Keratinocyte (primary cell): ENCODE measurements around the gene CHD3. TPM values are rescaled to one million over a fixed set of nuclear protein-coding genes. Genes with fewer than 3 reads are reported as not detected.

Source experiments
- DNase-seq: peaks from one replicate; pipeline ENCODE4 v3.0.0-alpha.2; 2011; ENCODE audit warnings: low read depth, missing footprints, low spot score
- FAIRE-seq: peaks from 2 replicates; lab custom pipeline; 2011; peaks lifted over from hg19 to GRCh38; lab: Jason Lieb, UNC
- H2AFZ ChIP-seq: 2 replicates; pipeline ENCODE4 v1.6.0; 2012; ENCODE audit warnings: low read length, control low read depth, inconsistent platforms; ENCODE audit not compliant: control insufficient read depth
- H3K27ac ChIP-seq: 2 replicates; pipeline ENCODE4 v1.5.1; 2011; ENCODE audit warnings: low read length; ENCODE audit not compliant: control insufficient read depth, insufficient read depth
- H3K27me3 ChIP-seq: 3 replicates; pipeline ENCODE4 v1.6.0; 2011; ENCODE audit warnings: low read length; ENCODE audit not compliant: control insufficient read depth, insufficient read depth; ENCODE audit errors: extremely low read depth
- H3K36me3 ChIP-seq, 2 experiments: 2 replicates in 1 of 2; 3 replicates in 1 of 2; pipeline ENCODE4 v1.5.1; 2011; ENCODE audit warnings: low read length in 2 of 2, mild to moderate bottlenecking in 1 of 2; ENCODE audit not compliant: control insufficient read depth in 2 of 2, insufficient read depth in 2 of 2; ENCODE audit errors: extremely low read depth in 1 of 2
- H3K4me1 ChIP-seq: 3 replicates; pipeline ENCODE4 v1.5.1; 2011; ENCODE audit warnings: low read length; ENCODE audit not compliant: control insufficient read depth, insufficient read depth; ENCODE audit errors: extremely low read depth
- H3K4me2 ChIP-seq: 3 replicates; pipeline ENCODE4 v1.6.0; 2011; ENCODE audit warnings: low read depth, low read length; ENCODE audit not compliant: control insufficient read depth, insufficient read depth; ENCODE audit errors: extremely low read depth
- H3K4me3 ChIP-seq, 3 experiments: fragments of 200-600 bp in 1 of 3; sonication (generic) in 1 of 3; 2 replicates in 2 of 3; 3 replicates in 1 of 3; pipeline ENCODE4 v1.5.1; 2011 to 2016; ENCODE audit warnings: low read length in 3 of 3, mild to moderate bottlenecking in 3 of 3, control low read depth in 2 of 3, inconsistent platforms in 1 of 3, low read depth in 1 of 3, mixed read lengths in 1 of 3, mixed run types in 1 of 3, moderate library complexity in 1 of 3; ENCODE audit not compliant: control insufficient read depth in 2 of 3, insufficient read depth in 2 of 3; ENCODE audit errors: extremely low read depth in 1 of 3
- H3K79me2 ChIP-seq: 2 replicates; pipeline ENCODE4 v1.6.0; 2012; ENCODE audit warnings: low read length; ENCODE audit not compliant: control insufficient read depth, insufficient read depth
- H3K9ac ChIP-seq: 3 replicates; pipeline ENCODE4 v1.6.0; 2011; ENCODE audit warnings: low read length; ENCODE audit not compliant: control insufficient read depth, insufficient read depth; ENCODE audit errors: extremely low read depth
- H3K9me1 ChIP-seq: 3 replicates; pipeline ENCODE4 v1.6.0; 2011; ENCODE audit warnings: low read length; ENCODE audit not compliant: control insufficient read depth, insufficient read depth; ENCODE audit errors: extremely low read depth
- H3K9me3 ChIP-seq: 2 replicates; pipeline ENCODE4 v1.5.1; 2012; ENCODE audit warnings: low read depth, low read length; ENCODE audit not compliant: control insufficient read depth
- H4K20me1 ChIP-seq: 3 replicates; pipeline ENCODE4 v1.6.0; 2011; ENCODE audit warnings: low read length; ENCODE audit not compliant: control insufficient read depth, insufficient read depth; ENCODE audit errors: extremely low read depth
- EZH2 ChIP-seq: IDR thresholded peaks from one replicate; pipeline ENCODE4 v1.6.1; 2012; ENCODE audit warnings: inconsistent platforms, mild to moderate bottlenecking, low read length, moderate library complexity
- dilution Hi-C: fragments of 300-500 bp; cut with MboI; formaldehyde crosslinking; loops from one replicate; pipeline ENCODE4 v1.7.0; 2020; ENCODE audit warnings: low sequenced_read_pairs; ENCODE audit not compliant: extremely low pct_ligation_motif_present
- polyA plus RNA-seq, 5 experiments: library from polyadenylated mRNA; depleted of rRNA in 3 of 5; stranded (reverse) in 3 of 5; stranded (forward) in 1 of 5; unstranded in 1 of 5; fragments of >200 nt; gene quantifications; 1 replicate in 1 of 5; 2 replicates in 3 of 5; 3 replicates in 1 of 5; pipeline versions ENCODE4 v1.2.1 to v1.2.3, GENCODE V29; 2011 to 2012; ENCODE audit warnings: missing spikeins in 2 of 5, low read depth in 1 of 5, low replicate concordance in 1 of 5
- TF ChIP-seq, protein P1 (sequence below), 3 experiments: IDR thresholded peaks in 1 of 3; conservative IDR thresholded peaks in 1 of 3; optimal IDR thresholded peaks in 1 of 3; 2 replicates in 2 of 3; 3 replicates in 1 of 3; pipeline versions ENCODE3 to v1.5.1; 2011; ENCODE audit warnings: low read length in 3 of 3, mild to moderate bottlenecking in 3 of 3, moderate library complexity in 2 of 3, control low read depth in 1 of 3, inconsistent platforms in 1 of 3; ENCODE audit not compliant: insufficient read depth in 2 of 3; ENCODE audit errors: extremely low read depth in 1 of 3

CHD3 gene
- polyA plus RNA-seq, 1 donor (not counting 4 experiments of a cell fraction or from before 2014, with no cell fraction given): 30.1 TPM

GRCh38 chr17:7857713-7858521 lies 30.7 kb upstream of the CHD3 start, which contains the start of gene CYB5D1:
Gene CYB5D1 (plus strand): TSS chr17:7858003. CDS start chr17:7858135, 132 bp downstream.
- DNase-seq: no peak
- H3K36me3 ChIP-seq: peaks cover 8 to 11% of the 10 kb centered on the region in 2 experiments
- no peak for FAIRE-seq

GRCh38 chr17:7858522-7858810 lies 30.1 kb upstream of the CHD3 start:
- peak overlapping the region; percentile 97 for H3K4me2 ChIP-seq
- H4K20me1 ChIP-seq: no peaks in the 10 kb centered on the region
- H3K27ac ChIP-seq: peak overlapping the region; percentile 73
- peak overlapping the region; percentile 79 for H3K9ac ChIP-seq
- no peak for DNase-seq
- TF ChIP-seq, protein P1, sequence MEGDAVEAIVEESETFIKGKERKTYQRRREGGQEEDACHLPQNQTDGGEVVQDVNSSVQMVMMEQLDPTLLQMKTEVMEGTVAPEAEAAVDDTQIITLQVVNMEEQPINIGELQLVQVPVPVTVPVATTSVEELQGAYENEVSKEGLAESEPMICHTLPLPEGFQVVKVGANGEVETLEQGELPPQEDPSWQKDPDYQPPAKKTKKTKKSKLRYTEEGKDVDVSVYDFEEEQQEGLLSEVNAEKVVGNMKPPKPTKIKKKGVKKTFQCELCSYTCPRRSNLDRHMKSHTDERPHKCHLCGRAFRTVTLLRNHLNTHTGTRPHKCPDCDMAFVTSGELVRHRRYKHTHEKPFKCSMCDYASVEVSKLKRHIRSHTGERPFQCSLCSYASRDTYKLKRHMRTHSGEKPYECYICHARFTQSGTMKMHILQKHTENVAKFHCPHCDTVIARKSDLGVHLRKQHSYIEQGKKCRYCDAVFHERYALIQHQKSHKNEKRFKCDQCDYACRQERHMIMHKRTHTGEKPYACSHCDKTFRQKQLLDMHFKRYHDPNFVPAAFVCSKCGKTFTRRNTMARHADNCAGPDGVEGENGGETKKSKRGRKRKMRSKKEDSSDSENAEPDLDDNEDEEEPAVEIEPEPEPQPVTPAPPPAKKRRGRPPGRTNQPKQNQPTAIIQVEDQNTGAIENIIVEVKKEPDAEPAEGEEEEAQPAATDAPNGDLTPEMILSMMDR (optimal IDR thresholded peaks at IDR 0.05 in 1 of 3, IDR thresholded peaks at IDR 0.05 in 1 of 3, conservative IDR thresholded peaks at IDR 0.05 in 1 of 3; ENCODE audit: extremely low read depth in 1 of 3, insufficient read depth in 2 of 3, low read length in 3 of 3): peak; percentile 41 to 69 (median 57)
- TF ChIP-seq EZH2: no peak
- H3K27me3 ChIP-seq: no peaks in the 10 kb centered on the region
- no peaks in the 10 kb centered on the region for H3K9me1 ChIP-seq
- H3K79me2 ChIP-seq: peaks cover 25% of the 10 kb centered on the region
- peak; percentile 60 for FAIRE-seq
- H3K4me1 ChIP-seq: peaks cover 37% of the 10 kb centered on the region
- peaks cover 5 to 8% of the 10 kb centered on the region in 2 experiments for H3K36me3 ChIP-seq
- no peaks in the 10 kb centered on the region for H3K9me3 ChIP-seq
- dilution Hi-C loops: no loop called here
- peak overlapping the region; percentile 93 for H2AFZ ChIP-seq
- H3K4me3 ChIP-seq: peak overlapping the region; percentile 57 to 98 (median 79)

More at GRCh38 chr17:7857713-7858521, 30.7 kb upstream of the CHD3 start, which contains the start of gene CYB5D1:
- H3K27ac ChIP-seq: peak within 1 kb of the TSS; percentile 73
- no peaks in the 10 kb centered on the region for H3K9me3 ChIP-seq
- H3K9ac ChIP-seq: peak within 1 kb of the TSS; percentile 79
- no peaks in the 10 kb centered on the region for H3K27me3 ChIP-seq
- peak within 1 kb of the TSS; percentile 57 to 98 (median 79) for H3K4me3 ChIP-seq
- H4K20me1 ChIP-seq: peaks cover 2% of the 10 kb centered on the region
- peak within 1 kb of the TSS; percentile 93 for H2AFZ ChIP-seq
- dilution Hi-C loops: no loop called here
- no peak for TF ChIP-seq EZH2
- TF ChIP-seq, protein P1 (optimal IDR thresholded peaks at IDR 0.05 in 1 of 3, IDR thresholded peaks at IDR 0.05 in 1 of 3, conservative IDR thresholded peaks at IDR 0.05 in 1 of 3; ENCODE audit: extremely low read depth in 1 of 3, insufficient read depth in 2 of 3, low read length in 3 of 3): peak in 1 of 3 experiments; percentile 3
- H3K79me2 ChIP-seq: peaks cover 25% of the 10 kb centered on the region
- peak within 1 kb of the TSS; percentile 97 for H3K4me2 ChIP-seq
- peaks cover 33% of the 10 kb centered on the region for H3K4me1 ChIP-seq
- no peaks in the 10 kb centered on the region for H3K9me1 ChIP-seq
